HG02642 (cell line): ENCODE measurements around the gene ANO2.
"Not testable (repeated sequence)": the region's sequence is repeated elsewhere in the genome, so short reads cannot be mapped to it uniquely, and the experiment has no call there.

Experiments used
- ATAC-seq: cut with Tn5 transposase; IDR thresholded peaks from one replicate; pipeline ENCODE4 v1.9.1; 2021; ENCODE audit warnings: mild to moderate bottlenecking; ENCODE audit not compliant: unreplicated experiment, poor library complexity

The ANO2 gene

GRCh38 chr12:5573390-5573789 lies 371.7 kb downstream of the ANO2 start:
- no peak for ATAC-seq

DNA sequence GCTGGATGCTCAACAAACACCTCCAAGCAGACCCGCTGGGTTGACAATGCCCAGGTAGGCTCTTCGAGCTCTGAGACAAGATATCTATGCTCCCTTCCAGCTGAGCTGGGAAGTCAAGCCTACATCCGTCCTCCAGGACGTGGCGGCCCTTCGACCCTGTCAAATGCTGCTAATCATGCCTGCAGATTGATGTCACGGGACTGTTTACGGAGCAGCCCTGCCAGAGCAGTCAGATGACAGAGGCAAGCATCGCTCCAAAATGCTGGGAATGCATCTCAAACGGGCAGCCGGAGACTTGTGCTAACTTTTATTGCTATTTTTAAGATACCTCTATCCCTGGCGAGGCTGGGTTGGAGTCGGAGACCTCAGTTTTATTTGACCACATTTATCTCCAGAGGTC lies 373.9 kb downstream of the ANO2 start:
- no peak for ATAC-seq

DNA sequence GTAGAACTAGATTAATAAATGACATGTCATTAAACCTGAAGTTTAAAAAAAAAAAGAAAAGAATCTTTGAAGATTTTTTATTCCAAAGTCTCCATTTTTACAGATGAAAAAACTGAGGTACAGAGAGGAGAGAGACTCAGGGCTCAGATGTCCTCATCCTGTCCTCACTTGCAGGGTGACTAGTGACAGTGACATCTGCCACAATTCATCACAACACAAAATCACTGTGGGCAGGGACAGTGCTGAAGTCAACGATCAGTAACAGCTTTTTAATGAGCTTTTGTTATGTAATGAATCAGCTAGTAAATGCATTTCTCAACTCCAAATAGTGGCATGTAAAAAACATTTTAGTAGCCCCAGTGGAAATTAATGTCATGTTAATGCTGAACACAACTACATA lies 374.6 kb downstream of the ANO2 start:
- ATAC-seq = no peak

DNA sequence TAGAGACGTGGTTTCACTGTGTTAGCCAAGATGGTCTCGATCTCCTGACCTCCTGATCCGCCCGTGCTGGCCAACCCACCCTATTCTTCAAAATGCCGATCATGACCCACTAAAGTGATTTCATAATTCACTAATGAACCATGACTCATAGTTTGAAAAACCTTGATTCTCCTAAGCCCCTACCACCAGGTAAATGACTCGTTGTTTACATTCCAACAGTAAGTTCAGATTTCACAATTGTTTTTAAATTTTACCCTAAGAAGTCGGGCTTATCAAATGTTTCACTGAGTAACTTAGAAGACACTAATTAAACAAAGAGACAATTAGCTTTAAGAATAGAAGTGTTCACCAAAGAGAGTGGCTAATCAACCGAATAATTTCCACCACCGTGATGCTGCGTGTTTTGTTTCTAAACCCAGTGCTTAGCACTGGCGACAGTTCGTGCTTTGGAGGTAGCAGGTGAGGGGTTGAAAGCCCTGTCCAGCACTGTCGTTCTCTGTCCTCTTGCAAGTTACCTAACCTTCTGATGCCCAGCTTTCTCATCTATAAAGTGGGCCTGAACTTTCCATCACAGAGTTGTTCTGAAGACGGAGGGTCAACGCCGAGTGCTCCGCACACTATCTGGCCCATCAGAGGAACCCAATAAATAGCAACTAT lies 376.6 kb downstream of the ANO2 start:
- no peak for ATAC-seq

DNA sequence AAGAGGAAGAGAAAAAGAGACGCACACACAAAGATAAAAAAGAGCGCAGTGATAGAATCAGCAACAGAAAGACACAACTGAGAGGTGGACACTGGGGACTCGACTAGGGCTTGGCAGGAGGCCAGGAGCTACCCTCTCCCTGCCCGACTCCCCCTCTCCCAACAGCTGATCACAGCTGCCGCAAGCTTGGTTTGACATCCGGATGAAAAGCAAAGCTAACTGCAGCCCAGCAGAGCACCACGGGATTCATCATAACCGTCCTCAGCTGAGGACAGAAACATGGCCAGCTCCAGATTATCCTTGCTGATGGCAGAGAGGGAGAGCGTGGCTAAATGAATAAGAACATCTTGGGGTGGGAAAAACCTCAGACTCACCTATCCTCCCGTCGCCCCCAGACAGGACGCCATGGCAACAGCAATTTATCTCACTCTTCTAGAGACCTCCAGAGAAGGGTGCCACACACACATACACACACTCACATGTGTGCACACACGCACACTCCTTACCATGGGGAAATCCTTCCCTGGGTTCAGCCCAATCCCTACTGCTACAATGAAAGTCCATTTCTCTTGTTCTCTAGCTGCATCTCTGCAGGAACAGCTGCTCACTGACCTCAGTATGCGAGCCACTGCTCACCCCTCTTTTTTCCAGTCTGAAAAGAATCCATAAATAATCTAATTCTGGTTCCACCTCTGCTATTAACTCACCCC lies 377.9 kb downstream of the ANO2 start:
- no peak for ATAC-seq

DNA sequence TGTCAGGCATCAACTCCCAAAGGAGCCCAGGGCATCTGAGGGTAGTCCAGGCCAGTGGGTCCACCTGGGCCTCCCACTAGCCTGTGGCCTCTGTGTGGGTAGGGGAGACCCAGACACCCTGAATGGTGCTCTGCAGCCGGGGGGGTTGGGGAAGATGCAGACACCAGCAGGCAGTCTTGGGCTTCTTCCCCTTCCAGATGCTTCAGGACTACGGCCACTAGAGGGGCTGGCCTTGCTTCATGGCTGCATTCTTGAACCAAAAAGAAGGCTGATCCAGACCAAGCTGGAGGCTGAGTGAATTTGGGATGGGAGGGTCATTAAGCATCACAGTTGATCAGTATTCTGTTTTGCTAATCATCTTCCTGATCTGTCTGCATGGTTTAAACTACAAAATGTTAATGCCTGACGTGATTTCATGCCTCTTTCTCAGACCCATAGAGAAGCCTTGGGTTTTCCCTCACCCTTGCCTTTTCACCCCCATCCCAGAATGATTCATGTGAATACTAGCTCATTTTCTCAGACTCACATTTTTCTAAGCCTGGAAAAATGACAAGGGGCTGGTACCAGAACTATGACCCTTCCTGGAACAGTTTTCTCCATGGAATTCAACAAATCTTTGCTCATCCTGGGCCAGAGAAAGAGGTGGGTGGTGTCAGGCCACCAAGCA lies 379.0 kb downstream of the ANO2 start:
- ATAC-seq = no peak

GRCh38 chr12:5562581-5562980 lies 382.5 kb downstream of the ANO2 start:
- no peak for ATAC-seq

- ATAC-seq = no peak
These were observed 383.2 kb downstream of the ANO2 start for GRCh38 chr12:5561846-5562245.

GRCh38 chr12:5561057-5561456 lies 384.0 kb downstream of the ANO2 start:
- ATAC-seq = no peak

DNA sequence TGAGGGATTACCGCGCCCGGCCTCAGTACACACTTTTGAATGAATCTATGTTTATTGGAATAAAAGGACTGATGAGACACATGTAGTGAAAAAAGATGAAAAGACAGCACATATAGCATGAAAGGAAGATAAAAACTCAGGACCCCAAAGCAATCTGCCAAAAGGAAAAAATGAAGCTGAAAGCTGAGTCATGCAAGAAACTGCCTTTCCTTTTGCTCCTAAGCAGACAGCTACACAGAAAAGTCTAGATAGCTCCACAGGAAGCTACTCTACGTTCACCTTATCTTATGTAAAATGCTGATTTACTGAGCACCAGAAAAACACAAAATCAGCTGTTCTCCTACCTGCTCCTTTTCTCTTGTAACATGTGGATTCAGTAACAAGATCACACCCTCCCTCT lies 384.8 kb downstream of the ANO2 start:
- ATAC-seq = no peak

- ATAC-seq = no peak
These were observed 387.2 kb downstream of the ANO2 start for GRCh38 chr12:5557906-5558305.

DNA sequence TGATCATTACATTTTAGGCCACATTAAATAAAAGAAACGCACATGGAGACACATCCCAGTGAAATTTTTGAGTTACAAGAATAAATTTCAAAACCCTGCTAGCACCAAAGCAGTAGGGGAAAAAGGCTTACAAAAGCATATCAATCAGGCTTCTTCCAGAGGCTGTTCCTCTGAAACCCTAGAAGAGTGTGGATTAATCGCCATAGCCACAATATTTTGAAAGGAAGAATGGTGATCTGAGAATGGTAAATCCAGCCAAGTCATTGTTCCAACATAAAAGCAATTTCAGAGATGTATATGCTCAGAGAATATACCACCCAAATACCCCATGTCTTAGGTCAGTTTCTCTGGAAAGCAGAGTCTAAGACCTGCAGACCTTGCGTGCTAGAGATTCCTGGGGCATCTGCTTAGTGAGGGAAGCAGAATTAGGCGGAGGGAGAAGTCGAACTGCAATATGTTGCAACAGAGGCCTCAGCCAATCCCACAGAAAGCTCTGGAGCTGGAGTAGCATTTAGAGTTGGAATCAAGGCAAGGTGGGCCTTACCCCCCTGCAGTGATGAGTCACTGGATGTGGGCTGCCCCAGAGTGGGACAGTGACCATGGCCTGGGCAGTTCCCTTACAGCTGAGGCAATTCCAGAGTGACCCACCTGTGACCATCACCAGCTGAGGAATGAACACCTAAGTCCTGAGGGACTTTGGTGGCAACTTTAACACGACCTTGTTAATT lies 387.9 kb downstream of the ANO2 start:
- ATAC-seq = no peak

GRCh38 chr12:5556033-5556614 lies 388.9 kb downstream of the ANO2 start:
- ATAC-seq = no peak

- no peak for ATAC-seq
These were observed 390.3 kb downstream of the ANO2 start for GRCh38 chr12:5554711-5555110.

DNA sequence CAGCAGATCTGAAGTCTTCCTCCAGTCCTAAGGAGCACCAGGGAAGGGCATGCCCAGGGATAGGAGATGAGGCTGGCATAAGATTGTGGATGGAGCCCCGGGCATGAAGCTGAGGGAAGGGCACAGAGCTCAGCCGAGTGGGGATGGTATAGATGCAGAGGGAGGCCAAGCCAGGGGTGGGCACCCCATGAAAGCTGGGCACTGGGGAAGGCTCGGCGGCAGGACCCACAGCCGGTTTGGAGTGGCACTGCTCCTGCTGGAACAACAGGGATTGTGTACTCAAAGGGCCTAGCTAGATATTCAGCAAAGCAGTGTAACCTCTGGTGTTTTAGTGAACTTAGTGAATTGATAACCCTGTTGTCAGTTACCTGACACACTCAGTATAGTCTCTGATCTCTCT lies 396.0 kb downstream of the ANO2 start:
- no peak for ATAC-seq

GRCh38 chr12:5548152-5548943 lies 396.7 kb downstream of the ANO2 start:
- ATAC-seq = no peak

DNA sequence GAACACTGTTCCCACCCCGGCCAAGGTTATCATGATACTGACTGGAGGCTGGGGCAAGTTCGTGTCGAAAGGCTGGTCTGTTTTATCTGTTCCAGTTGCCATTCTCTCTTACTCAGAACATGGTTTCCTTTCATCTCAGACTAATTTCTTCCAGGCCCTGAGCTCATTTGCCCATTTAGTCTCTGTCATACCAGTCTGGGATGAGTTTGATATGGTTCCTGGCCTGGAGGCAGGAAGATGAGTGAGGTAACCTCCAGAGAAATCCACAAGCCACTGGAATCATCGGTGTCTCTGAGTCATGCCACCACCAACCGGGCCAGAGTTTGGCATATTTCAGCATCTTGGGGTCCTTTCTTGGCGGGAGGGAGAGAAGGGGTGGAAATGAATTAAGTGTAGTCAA lies 398.4 kb downstream of the ANO2 start:
- no peak for ATAC-seq

DNA sequence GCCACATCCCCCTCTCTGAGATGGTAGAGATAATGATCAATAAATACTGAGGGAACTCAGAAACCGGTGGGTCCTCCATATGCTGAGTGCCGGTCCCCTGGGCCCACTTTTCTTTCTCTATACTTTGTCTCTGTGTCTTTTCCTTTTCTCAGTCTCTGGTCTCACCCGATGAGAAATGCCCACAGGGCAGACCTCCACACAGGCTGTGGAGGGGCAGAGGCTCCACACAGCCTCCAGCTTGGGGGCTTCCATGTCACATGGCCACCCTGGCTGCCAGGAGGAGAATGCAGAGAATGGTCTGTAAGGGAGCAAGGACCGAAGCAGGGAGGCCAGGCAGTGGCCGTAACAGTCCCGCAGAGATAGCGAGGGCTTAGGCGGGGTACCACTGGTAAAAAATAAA lies 407.3 kb downstream of the ANO2 start:
- no peak for ATAC-seq

DNA sequence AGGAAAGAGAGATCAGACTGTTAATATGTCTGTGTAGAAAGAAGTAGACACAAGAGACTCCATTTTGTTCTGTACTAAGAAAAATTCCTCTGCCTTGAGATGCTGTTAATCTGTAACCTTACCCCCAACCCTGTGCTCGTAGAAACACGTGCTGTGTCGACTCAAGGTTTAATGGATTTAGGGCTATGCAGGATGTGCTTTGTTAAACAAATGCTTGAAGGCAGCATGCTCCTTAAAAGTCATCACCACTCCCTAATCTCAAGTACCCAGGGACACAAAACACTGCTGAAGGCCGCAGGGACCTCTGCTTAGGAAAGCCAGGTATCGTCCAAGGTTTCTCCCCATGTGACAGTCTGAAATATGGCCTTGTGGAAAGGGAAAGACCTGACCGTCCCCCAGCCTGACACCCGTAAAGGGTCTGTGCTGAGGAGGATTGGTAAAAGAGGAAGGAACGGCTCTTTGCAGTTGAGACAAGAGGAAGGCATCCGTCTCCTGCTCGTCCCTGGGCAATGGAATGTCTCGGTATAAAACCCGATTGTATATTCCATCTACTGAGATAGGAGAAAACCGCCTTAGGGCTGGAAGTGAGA lies 407.9 kb downstream of the ANO2 start:
- not testable (repeated sequence) for ATAC-seq

DNA sequence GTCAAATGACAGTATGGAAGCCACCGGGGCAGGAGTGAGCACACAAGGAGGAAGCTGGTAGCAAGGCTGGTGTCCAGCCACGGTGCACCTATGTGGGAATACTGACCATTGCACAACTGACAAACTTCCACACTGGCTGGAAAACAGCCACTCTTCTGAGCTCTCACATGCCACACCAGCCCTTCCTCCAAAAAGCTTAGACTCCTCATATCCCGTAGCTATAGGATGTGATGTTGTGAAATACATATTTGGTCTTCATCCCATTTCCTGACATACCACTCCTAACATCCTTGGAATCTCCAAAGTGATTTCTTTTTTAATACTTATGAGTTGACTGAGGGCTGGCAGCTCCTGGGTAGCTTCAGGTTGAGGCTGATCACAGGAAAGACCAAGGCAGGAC lies 409.5 kb downstream of the ANO2 start:
- ATAC-seq = no peak
